Measurements from ENCODE around the gene DBH.
A peak's percentile ranks its signal among the peaks of the same experiment; 100 is the strongest.
"Not testable (repeated sequence)": the region's sequence is repeated elsewhere in the genome, so short reads cannot be mapped to it uniquely, and the experiment has no call there.

The DBH gene

GRCh38 chr9:133661846-133662540 is 25.8 kb downstream of the DBH start:
- DNase-seq (ENCODE audit: insufficient read length, low spot score) (no peak), FAIRE-seq (no peak)

- no peak for DNase-seq (ENCODE audit: insufficient read length, low spot score)
- no peak for FAIRE-seq
These were observed 28.2 kb downstream of the DBH start for GRCh38 chr9:133664173-133665050.

- FAIRE-seq (no peak), DNase-seq (ENCODE audit: insufficient read length, low spot score) (no peak)
These were observed 28.9 kb downstream of the DBH start for GRCh38 chr9:133665096-133665495.

GRCh38 chr9:133665535-133665934 is 29.4 kb downstream of the DBH start:
- DNase-seq (ENCODE audit: insufficient read length, low spot score) (no peak), FAIRE-seq (no peak)

- DNase-seq (ENCODE audit: insufficient read length, low spot score) (no peak), FAIRE-seq (no peak)
These were observed 30.2 kb downstream of the DBH start for GRCh38 chr9:133666387-133666786.

GRCh38 chr9:133666845-133667244 is 30.7 kb downstream of the DBH start:
- no peak for DNase-seq (ENCODE audit: insufficient read length, low spot score)
- FAIRE-seq: no peak

GRCh38 chr9:133667759-133668450 is 31.7 kb downstream of the DBH start:
- FAIRE-seq (no peak), DNase-seq (ENCODE audit: insufficient read length, low spot score) (no peak)

- FAIRE-seq: no peak
These were observed 33.1 kb downstream of the DBH start for GRCh38 chr9:133669182-133669801.

GRCh38 chr9:133670466-133670865 is 34.3 kb downstream of the DBH start:
- FAIRE-seq (no peak), DNase-seq (ENCODE audit: insufficient read length, low spot score) (no peak)

More at GRCh38 chr9:133669182-133669801, 33.1 kb downstream of the DBH start:
- no peak for DNase-seq (ENCODE audit: insufficient read length, low spot score)

GRCh38 chr9:133671371-133671770 is 35.2 kb downstream of the DBH start:
- FAIRE-seq (no peak), DNase-seq (ENCODE audit: insufficient read length, low spot score) (no peak)

GRCh38 chr9:133672503-133673257 is 36.5 kb downstream of the DBH start:
- FAIRE-seq (no peak), DNase-seq (ENCODE audit: insufficient read length, low spot score) (no peak)

GRCh38 chr9:133673258-133673655 is 37.1 kb downstream of the DBH start:
- FAIRE-seq (no peak), DNase-seq (ENCODE audit: insufficient read length, low spot score) (no peak)

GRCh38 chr9:133674091-133674490 is 37.9 kb downstream of the DBH start:
- no peak for DNase-seq (ENCODE audit: insufficient read length, low spot score)
- FAIRE-seq: no peak

- FAIRE-seq; DNase-seq (ENCODE audit: insufficient read length, low spot score): not testable (repeated sequence)
These were observed 39.6 kb downstream of the DBH start for GRCh38 chr9:133675796-133676195.

- no peak for FAIRE-seq
- peak; percentile 9 for DNase-seq (ENCODE audit: insufficient read length, low spot score)
These were observed 40.3 kb downstream of the DBH start for GRCh38 chr9:133676450-133676849.

GRCh38 chr9:133677126-133678010 is 41.2 kb downstream of the DBH start:
- DNase-seq (ENCODE audit: insufficient read length, low spot score): no peak
- FAIRE-seq: no peak

GRCh38 chr9:133679056-133679455 is 42.9 kb downstream of the DBH start:
- DNase-seq (ENCODE audit: insufficient read length, low spot score): no peak
- FAIRE-seq: no peak

- no peak for FAIRE-seq
- DNase-seq (ENCODE audit: insufficient read length, low spot score): no peak
These were observed 43.4 kb downstream of the DBH start for GRCh38 chr9:133679466-133680061.

All from HTR-8/SVneo (cell line).